Measurements from ENCODE around the gene SRSF10.
A peak's percentile ranks its signal among the peaks of the same experiment; 100 is the strongest.
"Not testable (repeated sequence)": the region's sequence is repeated elsewhere in the genome, so short reads cannot be mapped to it uniquely, and the experiment has no call there.

Gene SRSF10

GRCh38 chr1:23958040-23958809 lies 21.9 kb downstream of the SRSF10 start:
- DNase-seq = not testable (repeated sequence)

GRCh38 chr1:23957096-23957495 lies 23.0 kb downstream of the SRSF10 start:
- no peak for DNase-seq

GRCh38 chr1:23953020-23953419 lies 27.1 kb downstream of the SRSF10 start:
- DNase-seq = no peak

DNA sequence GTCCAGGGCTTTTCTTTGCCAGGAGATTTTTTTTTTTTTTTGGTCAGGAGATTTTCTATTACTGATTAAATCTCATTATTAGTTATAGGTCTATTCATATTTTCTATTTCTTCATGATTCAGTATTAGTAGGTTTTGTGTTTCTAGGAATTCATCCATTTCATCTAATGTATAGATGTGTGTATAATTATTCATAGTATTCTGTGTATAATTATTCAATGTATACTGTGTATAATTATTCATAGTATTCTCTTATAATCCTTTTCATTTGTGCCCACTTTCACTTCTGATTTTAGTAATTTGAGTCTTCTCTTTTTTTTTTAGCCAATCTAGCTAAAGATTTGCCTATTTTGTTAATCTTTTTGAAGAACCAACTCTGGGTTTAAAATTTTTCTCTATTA lies 32.8 kb downstream of the SRSF10 start:
- no peak for DNase-seq

DNA sequence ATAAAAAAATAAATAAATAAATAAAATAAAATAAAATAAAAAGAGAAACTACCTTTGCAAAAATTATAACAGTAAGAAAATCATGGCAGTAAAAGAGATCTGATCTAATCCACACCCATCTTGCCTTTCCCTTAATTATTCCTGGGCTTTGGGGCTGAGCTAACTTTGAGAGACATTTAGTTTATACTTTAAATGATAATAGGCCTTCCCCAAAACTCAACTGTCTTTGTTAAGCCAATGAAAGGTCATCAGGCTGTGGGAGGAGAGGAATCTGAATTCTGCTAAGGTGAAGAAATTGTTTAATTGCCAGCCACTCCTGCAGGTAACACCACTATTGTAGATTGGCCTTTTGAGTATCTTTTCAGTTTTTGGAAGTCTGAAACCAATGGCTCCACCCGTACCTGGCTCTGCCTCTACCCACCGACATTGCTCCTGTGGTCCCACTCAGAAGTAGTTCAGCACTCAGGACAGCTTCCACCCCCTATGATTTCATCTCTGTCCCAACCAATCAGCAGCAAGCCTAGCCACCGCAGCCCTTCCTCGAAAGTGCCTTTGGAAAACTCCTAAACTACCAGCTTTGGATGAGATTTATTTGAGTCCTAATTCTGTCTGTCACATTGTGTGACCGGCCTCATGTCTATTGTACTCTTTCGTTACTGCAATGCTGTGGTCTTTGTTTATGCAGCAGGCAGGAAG lies 43.5 kb downstream of the SRSF10 start:
- DNase-seq = no peak

- DNase-seq = no peak
These were observed 48.6 kb downstream of the SRSF10 start for GRCh38 chr1:23931491-23931880.

DNA sequence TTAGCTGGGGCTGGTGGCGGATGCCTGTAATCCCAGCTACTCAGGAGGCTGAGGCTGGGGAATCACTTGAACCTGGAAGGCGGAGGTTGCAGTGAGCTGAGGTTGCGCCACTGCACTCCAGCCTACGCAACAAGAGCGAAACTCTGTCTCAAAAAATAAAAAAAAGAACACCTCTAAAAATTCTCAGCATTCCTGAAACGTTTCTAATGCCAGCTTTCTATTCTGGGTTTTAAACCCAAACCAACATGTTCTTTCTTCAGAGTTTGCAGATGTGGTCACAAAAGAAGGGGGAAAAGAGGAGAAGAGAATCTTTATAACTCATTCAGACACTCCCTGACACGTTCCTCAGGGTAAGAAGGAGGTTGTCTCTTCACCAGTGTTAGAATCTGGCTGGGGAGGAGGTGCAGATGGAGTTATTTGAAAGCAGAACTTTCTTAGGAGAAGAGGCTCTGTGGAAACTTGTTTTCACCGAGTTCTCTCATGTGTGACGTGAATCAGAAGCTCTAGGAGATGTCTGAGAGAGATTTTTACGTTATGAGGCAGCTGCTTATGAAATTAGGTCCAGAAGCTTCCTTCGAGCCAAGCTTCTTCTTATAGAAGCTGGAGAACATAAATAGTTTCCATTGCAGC lies 49.2 kb downstream of the SRSF10 start:
- DNase-seq = peak; percentile 40

DNA sequence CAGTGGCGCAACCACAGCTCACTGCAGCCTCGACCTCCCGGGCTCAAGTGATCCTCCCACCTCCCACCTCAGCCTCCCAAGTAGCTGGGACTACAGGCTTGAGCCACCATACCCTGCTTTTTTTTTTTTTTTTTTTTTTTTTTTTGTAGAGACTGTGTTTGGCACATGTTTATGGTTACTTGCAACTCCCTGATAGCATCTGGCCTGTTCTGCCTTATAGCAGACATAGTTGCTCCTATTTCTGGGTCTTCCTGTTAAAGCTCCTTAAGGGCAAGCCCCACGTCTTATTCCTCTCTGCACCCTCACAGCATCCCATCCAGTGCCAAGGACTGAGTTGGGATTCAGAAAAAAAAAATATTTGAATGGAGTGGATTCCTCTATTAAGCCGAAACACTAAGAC lies 49.9 kb downstream of the SRSF10 start:
- DNase-seq = no peak

- DNase-seq = no peak
These were observed 51.3 kb downstream of the SRSF10 start for GRCh38 chr1:23928789-23929188.

- no peak for DNase-seq
These were observed 53.0 kb downstream of the SRSF10 start for GRCh38 chr1:23927097-23927496.

GRCh38 chr1:23925279-23925678 lies 54.8 kb downstream of the SRSF10 start:
- no peak for DNase-seq

GRCh38 chr1:23924601-23925000 lies 55.5 kb downstream of the SRSF10 start:
- no peak for DNase-seq

DNA sequence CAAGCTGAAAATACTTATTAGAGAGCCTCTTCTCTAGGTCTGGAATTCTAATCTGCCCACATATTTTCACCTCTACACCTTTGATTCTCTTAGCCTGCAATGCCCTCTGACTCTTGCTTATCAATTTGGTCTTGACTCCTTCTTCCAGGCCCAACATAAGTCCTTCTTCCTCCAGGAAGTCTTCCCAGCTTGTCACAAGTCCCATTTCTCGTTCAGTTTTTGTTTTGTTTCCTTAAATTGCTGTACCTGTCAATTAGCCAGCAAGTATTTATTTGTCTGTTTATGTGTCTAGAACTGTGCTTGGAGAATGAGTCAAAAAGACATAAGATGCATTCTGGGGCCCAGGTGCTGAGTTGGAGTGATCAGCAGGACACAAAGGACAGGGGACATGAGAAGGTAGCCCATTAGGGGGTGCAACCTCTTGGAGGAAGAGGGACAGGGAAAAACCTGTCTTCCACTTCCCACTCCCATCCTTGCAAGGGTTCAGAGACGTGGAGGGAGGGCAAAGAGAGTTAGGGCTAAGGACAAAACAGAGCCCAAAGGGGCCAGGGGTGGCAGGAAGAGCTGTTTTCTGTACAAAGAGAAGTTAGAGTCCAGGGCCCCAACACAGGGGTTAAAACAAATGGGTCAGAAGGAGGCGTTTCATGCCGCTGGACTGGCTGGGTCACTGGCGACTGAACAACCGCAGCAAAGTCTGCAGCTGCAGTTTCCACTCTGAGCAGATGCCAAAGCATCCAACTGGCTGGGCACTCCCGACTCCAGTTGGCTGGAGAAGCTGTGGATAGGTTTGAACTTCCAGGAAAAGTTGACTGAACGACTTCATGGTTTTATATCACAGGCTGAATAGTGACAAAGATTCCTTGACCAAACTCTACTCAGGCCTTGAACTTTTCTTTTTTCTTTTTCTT lies 56.3 kb downstream of the SRSF10 start:
- DNase-seq = no peak

GRCh38 chr1:23922321-23922943 lies 57.7 kb downstream of the SRSF10 start:
- no peak for DNase-seq

- DNase-seq = peak; percentile 43
These were observed 63.7 kb downstream of the SRSF10 start for GRCh38 chr1:23916209-23917131.

- DNase-seq = no peak
These were observed 64.7 kb downstream of the SRSF10 start for GRCh38 chr1:23915466-23915865.

- DNase-seq = no peak
These were observed 65.2 kb downstream of the SRSF10 start for GRCh38 chr1:23914921-23915320.
